GM18858 (cell line): ENCODE data around the gene DEGS1.
A peak's percentile ranks its signal among the peaks of the same experiment; 100 is the strongest.

ENCODE experiments used
- ATAC-seq: cut with Tn5 transposase; IDR thresholded peaks from one replicate; pipeline ENCODE4 v1.9.1; 2021; ENCODE audit not compliant: unreplicated experiment

DEGS1 gene

DNA sequence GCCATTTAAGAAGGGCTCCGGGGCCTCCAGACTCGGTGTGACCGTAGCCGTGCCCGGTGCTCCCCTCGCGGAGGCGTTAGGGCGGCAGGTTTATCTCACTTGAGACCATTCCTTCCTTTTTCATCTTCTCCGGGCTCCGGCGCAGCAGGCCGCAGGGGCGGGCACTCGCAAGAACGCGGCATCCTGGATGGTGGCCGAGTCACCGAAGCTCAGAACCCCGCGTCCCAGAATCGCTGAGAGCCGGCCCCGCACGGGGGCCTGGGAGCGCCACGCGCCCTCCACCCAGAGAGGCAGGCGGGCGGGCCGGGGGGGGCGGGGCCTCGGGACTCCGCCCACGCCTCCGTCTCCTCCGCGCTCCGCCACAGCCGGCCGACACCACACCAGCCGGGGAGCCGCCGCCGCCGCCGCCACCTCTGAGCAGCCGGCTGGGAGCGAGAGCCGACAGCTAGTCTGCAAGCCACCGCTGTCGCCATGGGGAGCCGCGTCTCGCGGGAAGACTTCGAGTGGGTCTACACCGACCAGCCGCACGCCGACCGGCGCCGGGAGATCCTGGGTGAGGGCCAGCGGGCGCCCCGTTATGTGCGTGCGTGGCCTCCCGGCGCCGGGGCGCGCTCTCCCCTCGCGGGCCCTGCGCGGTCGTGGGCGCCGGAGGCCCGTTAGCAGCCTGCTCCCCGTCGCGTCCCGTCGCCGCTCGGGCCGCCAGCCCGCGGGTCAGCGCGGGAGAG, at the start of gene DEGS1:
Gene DEGS1 (plus strand): TSS at position 375 of the 725 bp plus-strand sequence. CDS start 97 bp downstream, at position 472.
- peak; percentile 37 for ATAC-seq

DNA sequence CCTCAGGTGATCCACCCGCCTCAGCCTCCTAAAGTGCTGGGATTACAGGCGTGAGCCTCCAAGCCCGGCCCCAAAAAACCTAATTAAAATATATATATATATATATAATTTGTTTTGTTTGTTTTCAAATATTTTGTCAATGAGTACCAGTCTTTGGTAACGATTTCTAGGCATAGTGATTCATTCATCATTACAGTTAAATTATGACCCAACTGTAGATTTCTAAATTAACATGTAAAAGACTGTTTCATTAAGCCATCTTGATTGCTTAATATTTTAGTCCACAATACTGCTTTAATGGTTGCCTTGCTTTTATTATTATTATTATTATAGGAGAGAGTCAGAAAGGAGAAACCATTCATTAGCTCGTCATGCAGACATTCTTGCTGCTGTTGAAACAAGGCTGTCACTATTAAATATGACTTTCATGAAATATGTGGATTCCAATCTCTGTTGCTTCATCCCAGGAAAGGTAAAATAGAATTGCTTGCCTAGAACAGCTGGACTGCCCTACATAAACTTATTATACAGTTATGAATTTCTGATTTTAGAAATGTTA, 49.2 kb upstream of the DEGS1 start:
- no peak for ATAC-seq

DNA sequence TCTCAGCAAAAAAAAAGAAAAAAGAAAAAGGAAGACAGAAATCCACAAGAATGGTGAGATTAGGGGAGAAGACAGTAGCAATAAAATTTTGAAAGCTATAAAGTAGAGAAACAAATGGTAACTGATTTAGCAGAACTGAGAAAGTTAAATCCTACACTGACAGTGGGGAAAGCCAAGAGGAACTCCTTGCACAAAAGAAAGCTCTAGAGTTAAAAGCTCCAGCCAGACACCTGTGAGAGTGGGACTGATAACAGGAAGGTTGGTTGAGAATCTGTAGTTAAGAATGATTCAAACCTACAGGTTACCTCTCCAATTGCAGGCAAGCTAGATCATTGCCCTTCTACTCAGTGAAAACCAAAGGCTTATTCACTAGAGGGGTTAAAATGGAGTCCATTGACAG, 45.5 kb upstream of the DEGS1 start:
- no peak for ATAC-seq

DNA sequence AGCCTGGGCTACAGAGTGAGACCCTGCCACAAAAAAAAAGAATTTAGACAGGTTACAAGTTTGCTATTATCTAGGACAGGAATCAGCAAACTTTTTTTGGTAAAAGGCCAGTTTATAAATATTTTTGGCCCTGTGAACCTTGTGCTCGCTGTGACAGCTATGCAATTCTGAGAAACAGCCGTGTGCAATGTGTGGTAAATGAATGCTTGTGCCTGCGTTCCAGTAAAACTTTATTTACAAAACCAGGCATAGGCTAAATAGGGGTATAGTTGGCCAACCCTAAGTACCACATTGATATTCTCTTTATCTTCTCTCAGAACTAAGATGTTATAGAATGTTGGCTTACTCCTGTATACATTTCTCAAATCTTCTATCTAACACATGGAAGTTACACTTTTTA, 44.8 kb upstream of the DEGS1 start:
- ATAC-seq, result no peak

DNA sequence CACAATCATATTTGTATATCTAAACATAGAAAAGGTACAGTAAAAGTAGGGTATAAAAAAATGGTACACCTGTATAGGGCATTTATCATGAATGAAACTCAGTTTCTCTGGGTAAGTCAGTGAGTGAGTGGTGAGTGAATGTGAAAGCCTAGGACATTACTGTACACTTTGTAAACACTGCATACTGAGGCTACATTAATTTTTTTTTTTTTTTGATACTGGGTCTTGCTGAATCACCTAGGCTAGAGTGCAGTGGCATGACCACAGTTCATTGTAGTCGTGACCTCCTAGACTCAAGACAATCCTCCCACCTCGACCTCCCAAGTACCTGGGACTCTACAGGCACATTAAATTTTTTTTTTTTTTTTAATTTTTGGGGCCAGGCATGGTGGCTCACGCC, 41.3 kb upstream of the DEGS1 start:
- ATAC-seq, result no peak

DNA sequence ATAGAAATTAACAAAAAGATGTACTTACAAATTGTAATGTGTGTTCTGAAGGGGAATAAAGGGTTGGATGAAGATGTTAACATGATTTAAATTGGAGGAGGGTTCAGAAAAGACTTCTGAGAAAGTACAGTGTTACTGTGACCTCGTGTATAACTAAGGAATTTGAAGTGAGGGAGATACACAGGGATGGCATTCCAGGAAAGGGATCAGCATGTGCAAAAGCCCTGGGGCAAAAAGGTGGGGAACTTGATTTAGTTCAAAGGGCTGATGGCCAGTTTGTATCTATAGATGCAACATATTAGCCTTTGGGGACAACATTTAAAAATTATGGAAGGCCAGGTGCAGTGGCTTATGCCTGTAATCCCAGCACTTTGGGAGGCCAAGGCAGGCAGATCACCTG, 33.3 kb upstream of the DEGS1 start:
- no peak for ATAC-seq

DNA sequence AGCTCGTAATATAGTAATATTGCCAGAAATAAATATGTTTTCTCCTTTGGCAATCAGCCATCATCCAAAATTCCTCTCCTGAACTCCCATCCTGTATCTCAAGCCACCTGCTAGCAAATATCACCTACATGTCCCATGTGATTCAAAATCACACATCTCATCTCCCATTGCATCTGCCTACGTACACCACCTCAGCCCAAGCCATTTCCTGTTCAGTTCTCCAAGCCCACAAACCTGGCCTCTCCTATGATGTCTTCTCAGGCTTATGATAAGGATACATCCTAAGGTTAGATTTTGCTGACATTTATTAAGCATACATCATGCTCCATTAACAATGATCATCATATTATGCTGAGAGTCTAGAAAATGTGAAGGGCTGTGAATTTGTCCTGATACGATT, 31.9 kb upstream of the DEGS1 start:
- ATAC-seq, result no peak

DNA sequence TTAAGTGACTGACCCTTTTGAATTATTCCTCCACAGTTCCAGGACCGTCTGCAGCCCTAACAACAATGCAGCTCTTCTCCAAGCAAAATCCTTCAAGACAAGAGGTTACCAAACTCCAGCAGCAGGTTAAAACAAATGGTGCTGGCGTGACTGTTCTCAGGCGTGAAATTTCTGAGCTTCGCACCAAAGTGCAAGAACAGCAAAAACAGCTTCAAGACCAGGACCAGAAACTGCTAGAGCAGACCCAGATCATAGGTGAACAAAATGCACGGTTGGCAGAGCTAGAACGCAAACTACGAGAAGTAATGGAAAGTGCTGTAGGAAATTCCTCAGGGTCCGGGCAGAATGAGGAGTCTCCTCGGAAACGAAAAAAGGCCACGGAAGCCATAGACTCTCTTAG, 25.7 kb upstream of the DEGS1 start:
- no peak for ATAC-seq

DNA sequence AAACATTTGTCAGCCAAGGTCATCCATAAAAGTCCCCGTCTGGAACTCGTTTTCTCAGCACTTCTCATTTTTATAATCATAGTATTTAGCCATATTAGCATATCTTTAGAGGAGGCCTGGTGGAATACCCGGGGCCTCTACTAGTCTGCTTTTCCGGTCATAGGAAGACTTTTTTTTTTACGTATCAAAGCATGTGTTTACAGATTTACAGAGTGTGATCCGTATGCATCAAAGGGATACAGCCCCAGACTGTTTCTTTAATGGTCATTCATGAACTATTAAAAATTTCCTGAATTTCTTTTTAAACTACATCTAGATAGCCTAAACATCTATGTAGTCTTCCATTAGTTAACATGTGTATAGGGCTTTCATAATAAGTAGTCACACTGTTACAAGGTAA, 23.5 kb upstream of the DEGS1 start:
- no peak for ATAC-seq

DNA sequence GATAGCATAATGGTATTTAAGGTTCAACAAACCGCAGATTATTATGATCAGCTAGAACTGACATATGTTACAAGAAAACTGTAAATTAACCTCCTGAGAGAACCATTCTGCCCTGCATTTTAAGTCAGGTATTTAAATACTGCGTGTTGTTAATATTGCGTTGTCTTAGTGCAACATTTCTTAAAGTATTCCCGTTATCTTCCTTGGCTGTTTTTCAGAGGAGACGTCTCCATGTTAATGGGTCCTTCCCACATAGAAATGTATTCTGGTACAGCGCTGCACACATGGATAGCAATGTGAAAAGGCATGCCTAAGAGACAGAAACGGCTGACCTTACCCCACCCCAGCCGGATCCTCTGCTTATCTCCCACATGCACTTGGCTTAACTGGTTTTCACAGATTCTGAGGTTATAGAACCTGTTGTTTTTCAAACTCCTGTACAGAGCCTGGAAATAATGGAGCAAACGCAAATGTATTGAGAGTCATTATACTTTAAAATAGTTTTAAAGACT, 22.8 kb upstream of the DEGS1 start:
- ATAC-seq, result no peak

DNA sequence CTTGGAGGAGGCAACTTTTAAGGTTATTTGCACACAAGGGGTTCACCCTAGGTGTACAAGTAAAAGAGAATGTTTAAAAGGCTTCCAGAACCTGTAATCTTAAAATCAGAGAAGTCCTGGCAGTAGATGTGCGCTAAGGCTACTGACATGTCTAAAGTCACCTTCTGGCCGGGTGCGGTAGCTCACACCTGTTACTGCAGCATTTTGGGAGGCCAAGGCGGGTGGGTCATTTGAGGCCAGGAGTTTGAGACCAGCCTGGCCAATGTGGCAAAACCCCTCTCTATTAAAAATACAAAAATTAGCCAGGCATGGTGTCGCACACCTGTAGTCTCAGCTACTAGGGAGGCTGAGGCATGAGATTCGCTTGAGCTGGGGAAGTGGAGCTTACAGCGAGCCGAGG, 20.3 kb upstream of the DEGS1 start:
- ATAC-seq, result no peak

DNA sequence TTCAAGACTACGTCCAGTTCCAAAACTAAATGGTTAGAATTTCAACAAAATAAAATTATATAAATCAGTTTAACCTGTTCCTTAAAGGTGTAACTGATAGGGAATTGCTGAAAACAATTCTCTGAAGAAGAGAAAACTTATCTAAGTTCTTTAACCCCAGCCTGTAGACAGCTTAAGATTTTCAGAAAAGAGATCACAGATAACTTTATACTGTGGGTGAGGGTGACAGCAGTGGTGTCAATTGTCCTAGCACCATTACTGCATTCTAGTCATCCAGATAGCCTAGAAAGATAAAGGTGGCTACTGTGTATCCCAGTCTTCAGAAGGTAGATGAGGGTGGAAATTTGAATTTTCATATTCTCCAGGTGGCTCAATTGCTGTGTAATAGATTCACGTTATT, 19.7 kb upstream of the DEGS1 start:
- no peak for ATAC-seq

DNA sequence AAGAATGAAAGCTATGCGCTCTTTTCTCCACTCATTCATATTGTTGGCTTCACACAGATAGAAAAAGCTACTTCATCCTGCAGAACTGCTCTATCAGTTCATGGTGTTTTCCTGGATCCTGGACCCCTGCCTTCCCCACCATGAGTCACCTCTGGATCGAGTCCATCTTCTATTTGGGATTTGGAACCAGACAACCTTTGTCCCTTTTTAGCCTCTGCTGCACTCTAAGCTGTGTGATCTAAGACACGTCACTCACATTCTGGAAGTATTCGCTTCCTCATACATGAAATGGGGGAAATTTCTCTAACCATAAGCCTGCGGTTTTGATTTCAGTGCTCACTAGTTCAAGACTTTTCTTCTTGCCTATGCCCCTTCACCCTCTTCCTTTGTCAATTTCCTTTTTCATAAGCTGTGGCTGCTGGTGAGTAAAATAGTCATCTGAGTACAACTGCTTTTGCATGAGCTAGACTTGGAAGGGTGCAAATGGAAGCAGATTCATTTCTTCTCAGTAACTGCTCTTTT, 14.1 kb upstream of the DEGS1 start:
- ATAC-seq, result peak; percentile 95

DNA sequence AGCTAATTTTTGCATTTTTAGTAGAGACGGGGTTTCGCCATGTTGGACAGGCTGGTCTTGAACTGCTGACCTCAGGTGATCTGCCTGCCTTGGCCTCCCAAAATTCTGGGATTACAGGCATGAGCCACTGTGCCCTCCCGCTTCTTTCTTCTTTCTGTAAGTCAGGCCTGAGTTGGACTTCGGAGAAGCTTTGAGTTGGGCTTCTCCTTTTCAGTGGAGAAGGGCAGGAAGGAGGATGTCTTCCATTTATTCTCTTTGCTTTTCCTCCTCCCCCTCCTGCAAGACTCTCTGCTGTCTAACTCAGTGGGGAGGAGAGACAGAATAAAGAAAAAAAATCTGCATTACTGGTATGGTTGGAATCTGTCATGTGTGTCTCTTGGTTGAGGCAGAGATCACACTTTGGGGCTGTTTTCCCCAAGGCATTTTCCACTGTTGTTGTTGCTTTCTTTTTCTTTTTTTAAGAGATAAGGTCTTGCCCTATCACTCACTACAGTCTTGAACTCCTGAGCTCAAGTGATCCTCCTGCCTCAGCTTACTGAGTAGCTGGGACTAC, 13.2 kb upstream of the DEGS1 start:
- no peak for ATAC-seq

DNA sequence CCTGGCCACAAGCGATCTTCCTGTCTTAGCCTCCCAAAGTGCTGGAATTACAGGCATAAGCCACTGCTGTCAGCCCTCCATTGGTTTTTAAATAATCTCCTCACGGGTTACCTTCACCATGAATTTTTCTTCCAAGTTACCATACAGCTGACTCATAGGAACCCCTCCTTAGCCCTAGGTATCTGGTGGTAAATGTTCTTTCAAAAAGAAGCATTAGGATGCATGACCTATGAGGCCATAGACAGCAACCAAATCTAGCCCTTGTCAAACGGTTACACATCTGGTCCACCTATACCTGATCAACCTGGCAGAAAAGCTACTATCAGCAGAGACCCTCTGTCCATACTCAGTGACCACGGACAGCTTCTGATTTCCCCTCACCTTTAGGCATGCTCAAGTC, 12.7 kb upstream of the DEGS1 start:
- ATAC-seq, result no peak

DNA sequence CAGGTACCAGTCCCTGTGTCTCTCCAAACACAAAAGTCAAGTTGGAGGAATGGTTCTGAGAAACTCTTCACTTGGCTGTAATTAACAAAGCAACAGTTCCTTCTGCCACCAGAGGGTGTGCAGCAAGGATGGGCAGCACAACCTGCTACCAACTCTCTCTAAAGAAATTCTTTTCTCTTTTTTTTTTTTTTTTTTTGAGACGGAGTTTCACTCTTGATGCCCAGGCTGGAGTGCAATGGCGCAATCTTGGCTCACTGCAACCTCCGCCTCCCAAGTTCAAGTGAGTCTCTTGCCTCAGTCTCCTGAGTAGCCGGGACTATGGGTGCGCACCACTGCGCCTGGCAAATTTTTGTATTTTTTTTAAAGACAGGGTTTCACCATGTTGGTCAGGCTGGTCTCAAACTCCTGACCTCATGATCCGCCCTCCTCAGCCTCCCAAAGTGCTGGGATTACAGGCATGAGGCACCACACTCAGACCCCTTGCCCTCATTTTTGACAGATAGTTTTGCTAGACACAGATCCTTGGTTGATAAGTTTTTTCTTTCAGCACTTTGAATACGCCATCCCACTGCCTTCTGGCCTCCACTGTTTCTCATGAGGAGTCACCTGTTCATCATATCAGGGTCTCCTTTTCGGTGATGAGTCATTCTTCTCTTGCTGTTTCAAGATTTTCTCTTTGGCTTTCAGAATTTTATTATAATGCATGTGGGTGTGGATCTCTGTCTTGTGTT, 12.1 kb upstream of the DEGS1 start:
- ATAC-seq, result no peak

DNA sequence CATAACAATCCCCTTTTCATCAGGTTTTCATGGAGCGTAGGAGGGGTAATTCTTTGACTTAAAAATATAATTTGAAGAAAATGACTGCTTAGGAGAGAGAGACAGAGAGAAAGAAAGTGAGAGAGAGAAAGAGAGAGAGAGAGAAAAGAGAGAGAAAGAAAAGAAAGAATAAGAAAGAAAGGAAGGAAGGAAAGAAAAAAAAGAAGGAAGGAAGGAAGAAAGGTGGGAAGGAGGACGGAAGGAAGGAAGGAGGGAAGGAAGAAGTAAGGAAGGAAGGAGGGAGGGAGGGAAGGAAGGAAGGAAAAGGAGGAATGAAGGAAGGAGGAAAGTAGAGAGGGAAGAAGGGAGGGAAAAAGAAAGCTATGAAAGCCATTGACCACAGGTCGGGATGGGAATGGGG, 10.8 kb upstream of the DEGS1 start:
- ATAC-seq, result no peak

DNA sequence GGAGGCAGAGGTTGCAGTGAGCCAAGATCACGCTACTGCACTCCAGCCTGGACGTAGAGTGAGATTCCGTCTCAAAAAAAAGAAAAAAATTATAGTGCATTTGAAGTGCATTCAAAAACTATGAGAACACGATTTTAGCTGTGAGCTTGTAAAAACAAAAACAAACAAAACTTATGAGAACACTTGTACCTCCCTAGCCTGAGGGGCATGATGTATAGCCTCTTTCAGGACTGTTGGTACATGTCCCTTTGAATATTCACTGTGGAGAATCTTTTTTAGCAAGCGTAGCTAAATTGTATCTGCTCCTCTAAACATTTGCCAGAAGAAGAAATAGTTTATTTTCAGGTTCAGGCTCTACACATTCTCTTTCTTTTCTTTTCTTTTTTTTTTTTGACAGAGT, 9.5 kb upstream of the DEGS1 start:
- no peak for ATAC-seq

DNA sequence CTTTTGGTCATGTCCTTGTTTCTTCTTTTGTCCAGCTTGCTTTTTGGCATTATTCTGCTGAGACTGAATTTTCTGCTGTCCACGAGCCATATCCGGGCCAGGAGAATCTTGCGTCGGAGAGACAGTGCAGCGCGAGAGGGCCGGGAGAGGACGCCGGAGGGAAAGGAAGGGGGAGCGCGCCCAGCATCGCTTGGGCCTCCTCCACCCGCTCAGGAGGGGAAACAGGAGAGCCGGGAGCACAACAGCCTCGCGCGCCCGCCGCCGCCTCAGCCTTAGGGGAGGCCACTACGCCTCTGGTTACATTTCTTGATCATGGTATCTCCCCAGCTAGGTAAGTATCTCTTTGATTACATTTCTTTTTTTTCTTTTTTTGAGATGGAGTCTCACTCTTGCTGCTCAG, 7.4 kb upstream of the DEGS1 start:
- no peak for ATAC-seq

DNA sequence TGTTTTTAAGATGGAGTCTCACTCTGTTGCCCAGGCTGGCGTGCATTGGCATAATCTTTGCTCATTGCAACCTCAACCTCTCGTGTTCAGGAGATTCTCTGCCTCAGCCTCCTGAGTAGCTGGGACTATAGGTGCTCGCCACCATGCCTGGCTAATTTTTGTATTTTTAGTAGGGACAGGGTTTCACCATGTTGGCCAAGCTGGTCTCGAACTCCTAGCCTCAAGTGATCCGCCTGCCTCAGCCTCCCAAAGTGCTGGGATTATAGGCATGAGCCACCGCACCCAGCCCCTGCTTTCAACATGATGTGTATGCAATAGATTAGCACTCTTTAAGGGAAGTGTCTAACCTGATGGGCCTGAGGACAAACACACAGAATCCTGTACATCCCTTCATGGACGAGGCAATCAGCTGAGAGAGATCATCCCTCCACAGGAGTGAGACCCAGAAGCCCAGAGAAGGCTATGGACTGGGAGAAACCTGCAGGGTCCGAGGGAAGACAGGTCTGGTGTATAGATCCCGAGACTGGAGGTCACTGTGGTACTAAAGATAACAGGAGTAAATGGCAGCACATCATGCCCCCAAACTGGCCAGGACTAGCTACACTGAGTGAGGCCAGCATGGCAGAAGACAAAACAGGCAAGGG, 5.6 kb upstream of the DEGS1 start:
- no peak for ATAC-seq

DNA sequence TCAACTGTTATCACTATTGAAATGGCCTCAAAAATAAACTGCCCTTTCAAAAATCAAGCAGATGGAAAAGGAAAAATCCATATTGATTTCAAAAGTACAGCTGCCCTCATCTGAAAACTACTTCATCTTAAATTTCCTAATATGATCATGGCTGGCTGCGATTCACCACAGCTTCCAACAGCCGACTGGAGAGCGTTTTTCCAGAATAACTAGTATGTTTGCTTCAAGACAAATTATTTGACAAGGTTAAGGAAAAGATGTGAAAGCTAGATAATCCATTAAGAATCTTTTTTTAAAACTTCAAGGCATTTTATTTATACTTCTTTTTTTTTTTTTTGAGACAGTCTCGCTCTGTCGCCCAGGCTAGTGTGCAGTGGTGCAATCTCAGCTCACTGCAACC, 4.1 kb upstream of the DEGS1 start:
- ATAC-seq, result no peak
